Endothelial cell of umbilical vein (primary cell): Measurements from ENCODE around the gene SLC7A4. TPM values are rescaled to one million over a fixed set of nuclear protein-coding genes. Genes with fewer than 3 reads are reported as not detected.

Experiments used
- BruUV-seq: library from RNA; stranded (reverse); fragments of 400-500 nt; replicated peaks from 2 replicates; lab custom pipeline; 2021; lab: Mats Ljungman, UMichigan
- CTCF ChIA-PET: fragments of 300-600, 350-600 bp; sonication (Branson Sonifier 250); formaldehyde crosslinking; loops from one replicate; lab custom pipeline; 2021; ENCODE audit warnings: antibody characterized with exemption, inconsistent platforms; lab: Charles Lee
- POLR2A ChIA-PET: fragments of 300-600, 350-600 bp; sonication (Branson Sonifier 250); formaldehyde crosslinking; loops from one replicate; lab custom pipeline; 2021; ENCODE audit warnings: antibody characterized with exemption, inconsistent platforms; lab: Charles Lee
- DNase-seq: peaks from one replicate; pipeline ENCODE4 v3.0.0-alpha.2; 2011; ENCODE audit warnings: low read depth, low spot score
- FAIRE-seq: peaks from 2 replicates; lab custom pipeline; 2011; peaks lifted over from hg19 to GRCh38; lab: Jason Lieb, UNC
- H2AFZ ChIP-seq: 2 replicates; pipeline ENCODE4 v1.6.0; 2012; ENCODE audit warnings: low read depth, low read length, control low read depth, inconsistent platforms
- H3K27ac ChIP-seq: 2 replicates; pipeline ENCODE4 v1.5.1; 2011; ENCODE audit warnings: low read depth, mild to moderate bottlenecking, control low read depth, low read length, moderate library complexity; ENCODE audit not compliant: insufficient read depth
- H3K27me3 ChIP-seq, 2 experiments: 2 replicates each; pipeline versions ENCODE4 v1.6.0 to v1.6.1; 2011; ENCODE audit warnings: low read length in 2 of 2, mixed read lengths in 1 of 2; ENCODE audit not compliant: control insufficient read depth in 2 of 2, insufficient read depth in 2 of 2
- H3K36me3 ChIP-seq, 2 experiments: 2 replicates in 1 of 2; 3 replicates in 1 of 2; pipeline ENCODE4 v1.5.1; 2011; ENCODE audit warnings: low read length in 2 of 2, mild to moderate bottlenecking in 1 of 2, moderate library complexity in 1 of 2; ENCODE audit not compliant: control insufficient read depth in 2 of 2, insufficient read depth in 2 of 2; ENCODE audit errors: extremely low read depth in 1 of 2
- H3K4me1 ChIP-seq: 3 replicates; pipeline ENCODE4 v1.5.1; 2011; ENCODE audit warnings: mild to moderate bottlenecking, low read length; ENCODE audit not compliant: control insufficient read depth, insufficient read depth; ENCODE audit errors: extremely low read depth
- H3K4me2 ChIP-seq: 2 replicates; pipeline ENCODE4 v1.6.1; 2011; ENCODE audit warnings: low read length, control low read depth, mixed read lengths; ENCODE audit not compliant: insufficient read depth
- H3K4me3 ChIP-seq, 3 experiments: fragments of 200-600 bp in 1 of 3; sonication (generic), shearing (Covaris generic) in 1 of 3; replicated peaks in 1 of 3; 2 replicates each; pipeline ENCODE4 v1.5.1; 2011 to 2016; ENCODE audit warnings: control low read depth in 3 of 3, low read length in 3 of 3, mild to moderate bottlenecking in 2 of 3, inconsistent platforms in 1 of 3, low read depth in 1 of 3, moderate library complexity in 1 of 3; ENCODE audit not compliant: insufficient read depth in 1 of 3
- H3K79me2 ChIP-seq: 2 replicates; pipeline ENCODE4 v1.6.0; 2012; ENCODE audit warnings: low read length, inconsistent platforms; ENCODE audit not compliant: control insufficient read depth, insufficient read depth
- H3K9ac ChIP-seq: replicated peaks from 2 replicates; pipeline ENCODE3; 2011; ENCODE audit warnings: low read length, control low read depth; ENCODE audit not compliant: insufficient read depth; ENCODE audit errors: extremely low read depth
- H3K9me1 ChIP-seq: replicated peaks from 3 replicates; pipeline ENCODE4 v1.6.0; 2011; ENCODE audit warnings: mild to moderate bottlenecking, low read length; ENCODE audit not compliant: control insufficient read depth, insufficient read depth; ENCODE audit errors: extremely low read depth
- H3K9me3 ChIP-seq: replicated peaks from 2 replicates; pipeline ENCODE4 v1.5.1; 2012; ENCODE audit warnings: low read length, inconsistent platforms; ENCODE audit not compliant: control insufficient read depth, insufficient read depth
- H4K20me1 ChIP-seq: replicated peaks from 2 replicates; pipeline ENCODE3; 2011; ENCODE audit warnings: mild to moderate bottlenecking, low read length; ENCODE audit not compliant: control insufficient read depth, insufficient read depth; ENCODE audit errors: extremely low read depth
- EZH2 ChIP-seq: IDR thresholded peaks from 2 replicates; pipeline ENCODE4 v1.6.1; 2012; ENCODE audit warnings: borderline replicate concordance, low read depth, mild to moderate bottlenecking, moderate library complexity, low read length, inconsistent platforms; ENCODE audit not compliant: severe bottlenecking
- FOS ChIP-seq: IDR thresholded peaks from 2 replicates; pipeline ENCODE4 v1.6.1; 2011; ENCODE audit warnings: mild to moderate bottlenecking, low read length, moderate library complexity, borderline replicate concordance; ENCODE audit not compliant: insufficient read depth
- GATA2 ChIP-seq: IDR thresholded peaks from 2 replicates; pipeline ENCODE4 v1.7.0; 2011; ENCODE audit warnings: low read depth, mild to moderate bottlenecking, moderate library complexity, mixed read lengths, low read length; ENCODE audit not compliant: insufficient read length, insufficient read depth
- JUN ChIP-seq: IDR thresholded peaks from 2 replicates; pipeline ENCODE4 v1.6.1; 2011; ENCODE audit warnings: borderline replicate concordance, low read depth; ENCODE audit not compliant: insufficient read length, insufficient read depth
- MYC ChIP-seq: IDR thresholded peaks from one replicate; pipeline ENCODE4 v1.6.1; 2011; ENCODE audit warnings: mild to moderate bottlenecking, low read depth, low read length
- POLR2A ChIP-seq: IDR thresholded peaks from 2 replicates; pipeline ENCODE4 v1.6.1; 2012; ENCODE audit warnings: low read depth, mild to moderate bottlenecking, control low read depth, low read length
- POLR2AphosphoS5 ChIP-seq: IDR thresholded peaks from 2 replicates; pipeline ENCODE4 v1.6.1; 2012; ENCODE audit warnings: low read depth, mild to moderate bottlenecking, control low read depth, low read length, moderate library complexity; ENCODE audit not compliant: insufficient read depth
- dilution Hi-C: fragments of 300-500 bp; cut with MboI; formaldehyde crosslinking; loops from one replicate; pipeline ENCODE4 v1.15.0; 2019; ENCODE audit warnings: low sequenced_read_pairs; ENCODE audit not compliant: extremely low pct_ligation_motif_present
- intact Hi-C: fragments of 100-400 bp; cut with micrococcal nuclease; formaldehyde crosslinking; loops from one replicate; pipeline ENCODE4 v1.10.0; 2022
- polyA plus RNA-seq, 4 experiments: library from polyadenylated mRNA; depleted of rRNA in 3 of 4; stranded (reverse) in 3 of 4; unstranded in 1 of 4; fragments of >200 nt; gene quantifications; 2 replicates each; pipeline versions ENCODE4 v1.2.1 to v1.2.3, GENCODE V29; 2011 to 2012; ENCODE audit warnings: missing spikeins in 1 of 4
- total RNA-seq: library from RNA; stranded (reverse); gene quantifications from 2 replicates; pipeline ENCODE4 v1.2.3, GENCODE V29; 2021
- TF ChIP-seq, protein P1 (sequence below): IDR thresholded peaks from 2 replicates; pipeline ENCODE4 v1.6.1; 2011; ENCODE audit not compliant: insufficient read depth, insufficient read length
- TF ChIP-seq, protein P2 (sequence below), 2 donors: IDR thresholded peaks; 1 replicate in 1 of 2; 2 replicates in 1 of 2; pipeline ENCODE4 v1.5.1; 2011; ENCODE audit warnings: low read length in 2 of 2, mild to moderate bottlenecking in 2 of 2, moderate library complexity in 2 of 2, control low read depth in 1 of 2, inconsistent platforms in 1 of 2, low read depth in 1 of 2; ENCODE audit not compliant: insufficient read depth in 1 of 2; ENCODE audit errors: extremely low read depth in 1 of 2

Gene SLC7A4
- total and polyA plus RNA-seq, 2 donors (not counting 3 experiments of a cell fraction or from before 2014, with no cell fraction given): not detected

DNA sequence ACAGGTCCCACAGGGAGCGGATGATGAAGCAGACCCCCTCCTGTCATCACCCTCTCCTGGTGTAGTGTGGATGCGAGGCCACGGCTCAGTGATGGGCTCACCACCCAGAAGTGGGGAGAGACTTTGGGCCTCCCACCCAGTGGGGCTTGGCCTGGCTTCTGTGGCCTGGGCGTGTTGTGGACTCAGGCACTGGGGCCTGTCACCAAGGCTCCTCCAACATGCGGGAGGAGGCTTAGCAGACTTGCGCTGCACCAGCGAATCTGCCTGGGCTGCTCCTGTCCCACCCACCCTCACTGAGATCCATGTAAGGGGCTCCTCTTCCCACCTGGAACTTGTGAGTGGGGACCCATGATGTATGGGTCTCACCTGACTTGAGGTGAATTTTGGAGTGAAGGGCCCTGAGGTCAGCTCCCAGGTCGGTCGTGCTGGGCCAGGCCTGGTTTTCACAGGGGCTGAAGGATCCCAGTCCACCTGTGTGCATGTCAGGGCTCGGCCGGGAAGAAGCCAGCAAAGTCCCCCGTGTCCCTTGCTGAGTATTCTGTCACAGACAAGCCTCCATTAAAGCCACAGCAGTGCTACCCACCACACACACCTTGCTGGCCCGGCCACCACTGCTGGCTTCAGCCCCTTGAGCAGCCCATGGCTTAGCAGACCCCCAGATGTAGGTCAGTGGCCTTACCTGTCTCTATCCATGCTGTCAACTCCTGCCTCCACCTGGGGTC, 34.7 kb downstream of the SLC7A4 start:
- ChIA-PET POLR2A (no interaction called here), CTCF (no interaction called here)
- no peaks in the 10 kb centered on the region for H4K20me1 ChIP-seq
- no peak overlapping the region for H3K4me3 ChIP-seq
- dilution Hi-C loops: no loop called here
- H3K9me3 ChIP-seq: no peaks in the 10 kb centered on the region
- peaks cover 16% of the 10 kb centered on the region for H3K4me1 ChIP-seq
- intact Hi-C loops: no loop called here
- TF ChIP-seq EZH2 (no peak), GATA2 (no peak), POLR2AphosphoS5 (no peak), POLR2A (no peak), JUN (no peak), FOS (no peak), MYC (no peak)
- TF ChIP-seq, protein P1, sequence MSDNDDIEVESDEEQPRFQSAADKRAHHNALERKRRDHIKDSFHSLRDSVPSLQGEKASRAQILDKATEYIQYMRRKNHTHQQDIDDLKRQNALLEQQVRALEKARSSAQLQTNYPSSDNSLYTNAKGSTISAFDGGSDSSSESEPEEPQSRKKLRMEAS: no peak
- TF ChIP-seq, protein P2, sequence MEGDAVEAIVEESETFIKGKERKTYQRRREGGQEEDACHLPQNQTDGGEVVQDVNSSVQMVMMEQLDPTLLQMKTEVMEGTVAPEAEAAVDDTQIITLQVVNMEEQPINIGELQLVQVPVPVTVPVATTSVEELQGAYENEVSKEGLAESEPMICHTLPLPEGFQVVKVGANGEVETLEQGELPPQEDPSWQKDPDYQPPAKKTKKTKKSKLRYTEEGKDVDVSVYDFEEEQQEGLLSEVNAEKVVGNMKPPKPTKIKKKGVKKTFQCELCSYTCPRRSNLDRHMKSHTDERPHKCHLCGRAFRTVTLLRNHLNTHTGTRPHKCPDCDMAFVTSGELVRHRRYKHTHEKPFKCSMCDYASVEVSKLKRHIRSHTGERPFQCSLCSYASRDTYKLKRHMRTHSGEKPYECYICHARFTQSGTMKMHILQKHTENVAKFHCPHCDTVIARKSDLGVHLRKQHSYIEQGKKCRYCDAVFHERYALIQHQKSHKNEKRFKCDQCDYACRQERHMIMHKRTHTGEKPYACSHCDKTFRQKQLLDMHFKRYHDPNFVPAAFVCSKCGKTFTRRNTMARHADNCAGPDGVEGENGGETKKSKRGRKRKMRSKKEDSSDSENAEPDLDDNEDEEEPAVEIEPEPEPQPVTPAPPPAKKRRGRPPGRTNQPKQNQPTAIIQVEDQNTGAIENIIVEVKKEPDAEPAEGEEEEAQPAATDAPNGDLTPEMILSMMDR (IDR thresholded peaks at IDR 0.05; ENCODE audit: extremely low read depth in 1 of 2, insufficient read depth in 1 of 2, low read depth in 1 of 2, low read length in 2 of 2): no peak
- FAIRE-seq (no peak), DNase-seq (no peak)
- no peak overlapping the region for H3K9ac ChIP-seq
- peaks cover 5 to 23% of the 10 kb centered on the region in 2 experiments for H3K36me3 ChIP-seq
- H2AFZ ChIP-seq: no peak overlapping the region
- peaks cover 15% of the 10 kb centered on the region for H3K79me2 ChIP-seq
- no peak overlapping the region for H3K4me2 ChIP-seq
- H3K27me3 ChIP-seq: no peaks in the 10 kb centered on the region
- no peak overlapping the region for H3K27ac ChIP-seq
- no peaks in the 10 kb centered on the region for H3K9me1 ChIP-seq
- no TSS peak for BruUV-seq
